Esophagus squamous epithelium (tissue), 4 donors: Measurements from ENCODE around the gene ATG9B.

Source experiments
- CTCF ChIP-seq, 6 experiments: fragments of 450-650 bp in 4 of 6; fragments of 200-600 bp in 2 of 6; sonication (generic) in 2 of 6; IDR thresholded peaks; one replicate each; pipeline ENCODE4 v1.5.1; 2016 to 2019; ENCODE audit warnings: antibody characterized with exemption in 6 of 6, mild to moderate bottlenecking in 4 of 6, moderate library complexity in 4 of 6
- POLR2A ChIP-seq, 4 donors: fragments of 450-650 bp; IDR thresholded peaks; one replicate each; pipeline ENCODE4 v1.6.1; 2017; ENCODE audit warnings: antibody characterized with exemption in 4 of 4, mild to moderate bottlenecking in 4 of 4, moderate library complexity in 3 of 4

- TF ChIP-seq CTCF (IDR thresholded peaks at IDR 0.05) (no peak), POLR2A (IDR thresholded peaks at IDR 0.05) (no peak)
These were observed 22.7 kb downstream of the ATG9B start for GRCh38 chr7:151001546-151001945.
